Measurements from ENCODE around the gene ZSCAN2. TPM values are rescaled to one million over a fixed set of nuclear protein-coding genes. Genes with fewer than 3 reads are reported as not detected.

ZSCAN2 gene
- total RNA-seq, 2 donors from 2014 or later: 23.6 to 31.3 TPM

GRCh38 chr15:84604826-84605553 lies 4.2 kb downstream of the ZSCAN2 start:
- no peak overlapping the region for H3K27ac ChIP-seq (ENCODE audit: low read depth, low read length)
- DNase-seq: no peak
- H3K27me3 Mint-ChIP-seq (ENCODE audit: insufficient read depth): peaks cover 5% of the 10 kb centered on the region
- no peak for TF ChIP-seq CTCF (conservative IDR thresholded peaks at IDR 0.05)
- peak overlapping the region; percentile 81 for H3K4me3 Mint-ChIP-seq
- H3K4me1 ChIP-seq (ENCODE audit: control insufficient read depth, insufficient read depth, low read length): no peaks in the 10 kb centered on the region
- H3K36me3 Mint-ChIP-seq (ENCODE audit: low read depth): peaks cover 55% of the 10 kb centered on the region
- no peaks in the 10 kb centered on the region for H3K27me3 ChIP-seq (ENCODE audit: control insufficient read depth, insufficient read depth, low read length, poor library complexity, severe bottlenecking)
- H3K9me3 ChIP-seq (ENCODE audit: control insufficient read depth, low read length): no peaks in the 10 kb centered on the region
- no peak overlapping the region for H3K9ac ChIP-seq (ENCODE audit: extremely low read depth, low read length, poor library complexity, severe bottlenecking)
- WGBS, 2 experiments (ENCODE audit: insufficient coverage in 1 of 2, insufficient read length in 1 of 2): 89 to 96% methylated on average over 18 to 19 of the region's 19 CpGs
- H3K36me3 ChIP-seq (ENCODE audit: control insufficient read depth, insufficient read depth, low read length): peaks cover 40% of the 10 kb centered on the region
- H3K4me1 Mint-ChIP-seq: peaks cover 26% of the 10 kb centered on the region
- peak overlapping the region; percentile 74 for H3K27ac Mint-ChIP-seq
- no peak overlapping the region for H3K4me3 ChIP-seq (ENCODE audit: low read length)
- no peaks in the 10 kb centered on the region for H3K9me3 Mint-ChIP-seq

- Mint-ChIP-seq H3K4me3 (peak overlapping the region; percentile 81), H3K36me3 (ENCODE audit: low read depth) (peaks cover 58% of the 10 kb centered on the region), H3K27me3 (ENCODE audit: insufficient read depth) (peaks cover 2% of the 10 kb centered on the region), H3K4me1 (peaks cover 26% of the 10 kb centered on the region), H3K9me3 (no peaks in the 10 kb centered on the region), H3K27ac (peak overlapping the region; percentile 74)
- Histone ChIP-seq H3K4me1 (ENCODE audit: control insufficient read depth, insufficient read depth, low read length) (no peaks in the 10 kb centered on the region), H3K27ac (ENCODE audit: low read depth, low read length) (no peak overlapping the region), H3K4me3 (ENCODE audit: low read length) (no peak overlapping the region), H3K27me3 (ENCODE audit: control insufficient read depth, insufficient read depth, low read length, poor library complexity, severe bottlenecking) (no peaks in the 10 kb centered on the region), H3K9ac (ENCODE audit: extremely low read depth, low read length, poor library complexity, severe bottlenecking) (no peak overlapping the region), H3K9me3 (ENCODE audit: control insufficient read depth, low read length) (no peaks in the 10 kb centered on the region), H3K36me3 (ENCODE audit: control insufficient read depth, insufficient read depth, low read length) (peaks cover 40% of the 10 kb centered on the region)
- no peak for TF ChIP-seq CTCF (conservative IDR thresholded peaks at IDR 0.05)
- DNase-seq: no peak
- 83 to 91% methylated on average over 1 to 2 of the region's 2 CpGs for WGBS, 2 experiments (ENCODE audit: insufficient coverage in 1 of 2, insufficient read length in 1 of 2)
These were observed 4.7 kb downstream of the ZSCAN2 start for GRCh38 chr15:84605554-84605882.

GRCh38 chr15:84606653-84607120 lies 5.9 kb downstream of the ZSCAN2 start:
- Histone ChIP-seq H3K4me1 (ENCODE audit: control insufficient read depth, insufficient read depth, low read length) (no peaks in the 10 kb centered on the region), H3K4me3 (ENCODE audit: low read length) (no peak overlapping the region), H3K9ac (ENCODE audit: extremely low read depth, low read length, poor library complexity, severe bottlenecking) (no peak overlapping the region), H3K27ac (ENCODE audit: low read depth, low read length) (no peak overlapping the region), H3K27me3 (ENCODE audit: control insufficient read depth, insufficient read depth, low read length, poor library complexity, severe bottlenecking) (no peaks in the 10 kb centered on the region), H3K9me3 (ENCODE audit: control insufficient read depth, low read length) (no peaks in the 10 kb centered on the region), H3K36me3 (ENCODE audit: control insufficient read depth, insufficient read depth, low read length) (peaks cover 40% of the 10 kb centered on the region)
- no peak overlapping the region for H3K27ac Mint-ChIP-seq
- no peak for DNase-seq
- H3K36me3 Mint-ChIP-seq (ENCODE audit: low read depth): peaks cover 61% of the 10 kb centered on the region
- H3K9me3 Mint-ChIP-seq: no peaks in the 10 kb centered on the region
- H3K27me3 Mint-ChIP-seq (ENCODE audit: insufficient read depth): no peaks in the 10 kb centered on the region
- peaks cover 26% of the 10 kb centered on the region for H3K4me1 Mint-ChIP-seq
- TF ChIP-seq CTCF (conservative IDR thresholded peaks at IDR 0.05): no peak
- H3K4me3 Mint-ChIP-seq: no peak overlapping the region
- 95 to 97% methylated on average over 8 of the region's 8 CpGs for WGBS, 2 experiments (ENCODE audit: insufficient coverage in 1 of 2, insufficient read length in 1 of 2)
